Measurements from ENCODE around the gene GPR152.

GPR152 gene, protein sequence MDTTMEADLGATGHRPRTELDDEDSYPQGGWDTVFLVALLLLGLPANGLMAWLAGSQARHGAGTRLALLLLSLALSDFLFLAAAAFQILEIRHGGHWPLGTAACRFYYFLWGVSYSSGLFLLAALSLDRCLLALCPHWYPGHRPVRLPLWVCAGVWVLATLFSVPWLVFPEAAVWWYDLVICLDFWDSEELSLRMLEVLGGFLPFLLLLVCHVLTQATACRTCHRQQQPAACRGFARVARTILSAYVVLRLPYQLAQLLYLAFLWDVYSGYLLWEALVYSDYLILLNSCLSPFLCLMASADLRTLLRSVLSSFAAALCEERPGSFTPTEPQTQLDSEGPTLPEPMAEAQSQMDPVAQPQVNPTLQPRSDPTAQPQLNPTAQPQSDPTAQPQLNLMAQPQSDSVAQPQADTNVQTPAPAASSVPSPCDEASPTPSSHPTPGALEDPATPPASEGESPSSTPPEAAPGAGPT

DNA sequence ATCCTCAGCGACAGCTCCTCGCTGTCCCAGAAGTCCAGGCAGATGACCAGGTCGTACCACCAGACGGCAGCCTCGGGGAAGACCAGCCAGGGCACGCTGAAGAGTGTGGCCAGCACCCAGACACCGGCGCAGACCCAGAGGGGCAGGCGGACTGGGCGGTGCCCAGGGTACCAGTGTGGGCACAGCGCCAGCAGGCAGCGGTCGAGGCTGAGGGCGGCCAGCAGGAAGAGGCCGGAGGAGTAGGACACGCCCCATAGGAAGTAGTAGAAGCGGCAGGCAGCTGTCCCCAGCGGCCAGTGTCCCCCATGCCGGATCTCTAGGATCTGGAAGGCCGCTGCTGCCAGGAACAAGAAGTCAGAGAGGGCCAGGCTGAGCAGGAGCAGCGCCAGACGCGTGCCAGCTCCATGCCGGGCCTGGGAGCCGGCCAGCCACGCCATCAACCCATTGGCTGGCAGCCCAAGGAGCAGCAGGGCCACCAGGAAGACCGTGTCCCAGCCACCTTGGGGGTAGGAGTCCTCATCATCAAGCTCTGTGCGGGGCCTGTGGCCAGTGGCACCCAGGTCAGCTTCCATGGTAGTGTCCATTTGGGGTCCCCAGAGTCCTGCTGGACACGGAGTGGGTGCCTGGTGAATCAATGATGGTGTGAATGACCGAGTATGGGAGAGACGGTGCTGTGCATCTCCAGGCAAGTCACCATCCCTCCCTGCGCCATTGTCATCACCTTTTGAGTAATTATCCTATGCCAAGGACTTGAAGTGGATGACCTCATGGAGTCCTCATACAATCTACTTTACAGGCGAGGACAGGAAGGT lies at the start of gene GPR152:
TSS of gene GPR152 (minus strand) at position 589 of the 812 bp plus-strand sequence. CDS start at position 584, 5 bp downstream.
- TF ChIP-seq, protein P1, sequence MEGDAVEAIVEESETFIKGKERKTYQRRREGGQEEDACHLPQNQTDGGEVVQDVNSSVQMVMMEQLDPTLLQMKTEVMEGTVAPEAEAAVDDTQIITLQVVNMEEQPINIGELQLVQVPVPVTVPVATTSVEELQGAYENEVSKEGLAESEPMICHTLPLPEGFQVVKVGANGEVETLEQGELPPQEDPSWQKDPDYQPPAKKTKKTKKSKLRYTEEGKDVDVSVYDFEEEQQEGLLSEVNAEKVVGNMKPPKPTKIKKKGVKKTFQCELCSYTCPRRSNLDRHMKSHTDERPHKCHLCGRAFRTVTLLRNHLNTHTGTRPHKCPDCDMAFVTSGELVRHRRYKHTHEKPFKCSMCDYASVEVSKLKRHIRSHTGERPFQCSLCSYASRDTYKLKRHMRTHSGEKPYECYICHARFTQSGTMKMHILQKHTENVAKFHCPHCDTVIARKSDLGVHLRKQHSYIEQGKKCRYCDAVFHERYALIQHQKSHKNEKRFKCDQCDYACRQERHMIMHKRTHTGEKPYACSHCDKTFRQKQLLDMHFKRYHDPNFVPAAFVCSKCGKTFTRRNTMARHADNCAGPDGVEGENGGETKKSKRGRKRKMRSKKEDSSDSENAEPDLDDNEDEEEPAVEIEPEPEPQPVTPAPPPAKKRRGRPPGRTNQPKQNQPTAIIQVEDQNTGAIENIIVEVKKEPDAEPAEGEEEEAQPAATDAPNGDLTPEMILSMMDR (IDR thresholded peaks at IDR 0.05; ENCODE audit: low read length, missing control alignments), result no peak
- H3K4me3 ChIP-seq (replicated peaks; ENCODE audit: low read depth, low read length), result no peak within 1 kb of the TSS
- DNase-seq (ENCODE audit: low read depth), result no peak

DNA sequence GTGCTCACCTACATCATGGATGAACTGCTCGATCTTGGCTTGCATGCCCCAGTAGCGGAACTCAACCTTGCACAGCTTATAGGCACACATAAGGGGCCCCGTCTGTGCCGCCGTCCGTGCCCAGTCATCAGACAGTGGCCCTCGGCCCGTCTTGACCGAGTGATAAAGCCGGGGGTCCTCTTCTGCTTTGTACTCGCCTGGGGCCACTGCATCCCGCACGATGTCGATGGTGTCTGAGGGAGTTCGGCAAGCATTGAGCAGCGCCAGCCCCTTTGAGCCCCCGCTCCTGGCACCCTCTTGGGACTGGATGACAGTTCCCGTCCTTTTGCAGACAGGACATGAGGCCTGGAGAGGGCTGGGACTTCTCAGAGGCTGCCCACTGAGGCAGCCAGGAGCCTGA lies 49.3 kb upstream of the GPR152 start:
- H3K4me3 ChIP-seq (replicated peaks; ENCODE audit: low read depth, low read length), result no peak overlapping the region
- TF ChIP-seq, protein P1 (IDR thresholded peaks at IDR 0.05; ENCODE audit: low read length, missing control alignments), result no peak
- no peak for DNase-seq (ENCODE audit: low read depth)

DNA sequence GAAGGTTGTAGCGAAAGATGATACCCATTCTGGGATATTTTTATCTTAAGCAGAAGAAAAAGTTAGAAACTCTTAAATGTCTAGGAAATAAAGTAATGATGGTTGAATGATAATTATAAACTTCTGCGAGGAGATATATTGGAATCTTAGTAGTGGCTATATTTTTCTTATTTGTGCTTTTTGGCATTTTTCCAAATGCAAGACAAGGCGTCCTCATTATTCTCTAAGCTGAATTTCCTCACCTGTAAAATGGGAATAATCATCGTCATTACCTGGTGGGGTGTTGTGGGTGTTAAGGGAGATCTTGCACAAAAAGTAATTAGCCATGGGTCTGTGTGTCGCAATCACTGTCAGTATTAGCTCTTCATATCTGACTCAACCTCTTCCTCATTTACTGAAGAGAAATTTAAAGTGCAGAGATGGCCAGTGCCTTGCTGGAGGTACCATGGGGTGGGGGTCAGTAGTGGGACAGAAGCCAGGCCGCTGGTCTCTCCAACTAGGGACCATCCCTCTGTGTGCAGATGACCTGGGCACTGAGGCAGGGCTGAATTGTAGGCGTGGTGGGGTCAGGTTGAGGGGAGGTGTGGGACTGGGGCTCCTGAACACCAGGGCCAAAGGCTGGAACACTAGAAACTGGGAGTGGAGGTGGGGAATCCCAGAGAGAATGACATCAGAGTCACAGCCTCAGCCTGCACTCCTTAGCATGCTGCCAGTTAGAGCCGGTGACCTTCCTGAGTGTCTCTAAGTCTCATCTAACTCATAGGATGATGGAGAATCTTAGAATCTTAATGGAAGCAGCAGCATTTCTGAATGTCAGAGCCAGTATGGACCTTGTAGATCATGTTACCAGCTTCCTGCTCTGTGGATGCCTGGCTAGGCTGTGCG lies 48.5 kb upstream of the GPR152 start:
- no peak for DNase-seq (ENCODE audit: low read depth)
- H3K4me3 ChIP-seq (replicated peaks; ENCODE audit: low read depth, low read length), result no peak overlapping the region

DNA sequence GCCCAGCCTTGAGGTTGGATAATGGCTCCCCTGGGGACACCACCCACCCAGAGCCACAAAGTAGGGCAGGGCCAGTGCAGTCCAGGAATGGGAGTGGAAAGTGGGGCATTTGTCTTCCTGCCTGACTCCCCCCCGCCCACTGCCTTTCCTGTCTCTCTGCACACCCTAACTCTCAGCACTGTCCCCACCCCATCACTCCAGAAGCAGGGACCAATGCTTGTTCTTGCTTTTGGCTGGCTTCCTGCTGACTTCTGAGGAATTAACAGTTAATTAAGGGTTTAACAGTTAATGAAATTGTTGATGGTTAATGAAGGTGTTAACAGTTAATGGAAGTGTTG lies 47.9 kb upstream of the GPR152 start:
- H3K4me3 ChIP-seq (replicated peaks; ENCODE audit: low read depth, low read length), result no peak overlapping the region
- TF ChIP-seq, protein P1 (IDR thresholded peaks at IDR 0.05; ENCODE audit: low read length, missing control alignments), result no peak
- no peak for DNase-seq (ENCODE audit: low read depth)

More for the DNA sequence above, 48.5 kb upstream of the GPR152 start:
- TF ChIP-seq, protein P1 (IDR thresholded peaks at IDR 0.05; ENCODE audit: low read length, missing control alignments), result no peak

DNA sequence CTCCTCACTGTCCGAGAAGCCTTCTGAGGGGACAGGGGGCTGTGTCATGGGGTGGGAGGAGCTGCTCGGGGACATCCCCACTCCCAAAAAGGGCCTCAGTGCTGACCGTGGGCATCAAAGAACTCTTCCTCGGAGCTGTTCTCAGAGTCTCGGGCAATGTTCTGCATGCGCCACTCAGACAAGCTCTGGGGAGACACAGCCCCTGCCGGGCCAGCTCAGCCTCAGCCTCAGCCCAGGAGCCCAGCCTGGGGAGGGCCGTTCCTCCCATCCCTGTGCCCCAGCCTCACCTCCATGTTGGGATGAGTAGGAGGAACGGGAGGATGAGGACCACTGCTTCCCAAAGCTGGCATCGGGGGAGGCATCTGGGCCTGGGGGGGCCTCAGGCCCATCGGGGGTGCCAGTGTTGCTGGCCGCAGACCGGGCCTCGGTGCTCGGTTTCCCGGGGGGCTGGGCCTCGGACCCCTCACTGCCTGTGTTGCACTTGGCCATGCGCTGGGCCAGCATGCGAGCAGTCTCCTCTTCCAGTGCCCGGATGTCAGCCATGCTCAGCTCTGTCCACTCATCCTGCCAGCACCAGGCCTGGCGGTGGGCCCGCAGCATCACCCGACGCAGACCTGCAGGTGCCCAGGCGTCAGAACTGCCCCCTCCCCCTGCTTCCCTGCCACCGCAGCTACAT lies 47.4 kb upstream of the GPR152 start:
- H3K4me3 ChIP-seq (replicated peaks; ENCODE audit: low read depth, low read length), result no peak overlapping the region
- TF ChIP-seq, protein P1 (IDR thresholded peaks at IDR 0.05; ENCODE audit: low read length, missing control alignments), result no peak
- DNase-seq (ENCODE audit: low read depth), result no peak

DNA sequence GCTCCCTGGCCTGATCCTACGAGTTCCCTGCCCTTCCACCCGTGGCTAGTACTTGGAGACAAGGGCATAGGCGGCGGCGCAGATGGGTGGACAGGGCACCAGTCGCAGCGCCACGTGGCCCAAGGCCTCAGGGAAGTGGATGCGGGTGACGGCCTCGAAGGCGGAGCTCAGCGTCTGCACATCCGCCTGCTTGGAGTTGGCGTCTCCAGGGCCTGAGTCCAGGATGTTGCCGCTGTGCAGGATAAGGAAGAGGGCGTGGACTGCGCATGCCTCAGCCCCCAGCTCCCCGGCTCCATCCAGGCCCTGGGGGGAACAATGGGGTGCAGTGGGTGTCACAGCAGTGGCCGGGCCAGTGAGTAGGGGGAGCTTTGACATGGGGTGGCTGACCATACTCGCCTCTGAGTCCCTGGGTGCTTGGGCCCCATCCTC lies 46.0 kb upstream of the GPR152 start:
- TF ChIP-seq, protein P1 (IDR thresholded peaks at IDR 0.05; ENCODE audit: low read length, missing control alignments), result no peak
- H3K4me3 ChIP-seq (replicated peaks; ENCODE audit: low read depth, low read length), result no peak overlapping the region
- no peak for DNase-seq (ENCODE audit: low read depth)

Measured in fibroblast of pulmonary artery (primary cell).